IPS-18c (cell line): Measurements from ENCODE around the gene NTNG1.
A peak's percentile ranks its signal among the peaks of the same experiment; 100 is the strongest.
"Not testable (repeated sequence)": the region's sequence is repeated elsewhere in the genome, so short reads cannot be mapped to it uniquely, and the experiment has no call there.

Experiments used
- H3K4me3 ChIP-seq: 2 replicates; pipeline ENCODE4 v1.7.0; 2013; ENCODE audit warnings: low read depth, mild to moderate bottlenecking, low read length, moderate library complexity; ENCODE audit not compliant: insufficient read depth
- H3K9me3 ChIP-seq: one replicate; pipeline ENCODE4 v1.6.1; 2013; ENCODE audit warnings: mild to moderate bottlenecking, low read length, moderate library complexity; ENCODE audit not compliant: control insufficient read depth, insufficient read depth

The NTNG1 gene

GRCh38 chr1:107140703-107141490 is at the start of gene NTNG1:
Gene NTNG1, plus strand, starts transcription at chr1:107141039.
- no peaks in the 10 kb centered on the region for H3K9me3 ChIP-seq
- peak within 1 kb of the TSS; percentile 78 for H3K4me3 ChIP-seq

- no peaks in the 10 kb centered on the region for H3K9me3 ChIP-seq
- no peak overlapping the region for H3K4me3 ChIP-seq
Measured at GRCh38 chr1:107091418-107091817, 49.4 kb upstream of the NTNG1 start.

DNA sequence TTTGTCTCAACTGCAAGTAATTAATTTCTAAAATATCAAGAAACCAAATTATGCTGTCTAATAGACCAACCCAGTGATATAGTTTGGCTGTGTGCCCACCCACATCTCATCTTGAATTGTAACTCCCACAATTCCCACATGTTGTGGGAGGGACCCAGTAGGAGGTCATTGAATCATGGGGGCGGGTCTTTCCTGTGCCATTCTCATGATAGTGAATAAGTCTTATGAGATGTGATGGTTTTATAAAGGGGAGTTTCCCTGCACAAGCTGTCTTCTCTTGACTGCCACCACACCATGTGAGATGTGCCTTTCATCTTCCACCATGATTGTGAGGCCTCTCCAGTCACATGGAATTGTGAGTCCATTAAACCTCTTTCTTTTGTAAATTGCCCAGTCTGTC is 47.4 kb upstream of the NTNG1 start:
- H3K9me3 ChIP-seq, H3K4me3 ChIP-seq: not testable (repeated sequence)

DNA sequence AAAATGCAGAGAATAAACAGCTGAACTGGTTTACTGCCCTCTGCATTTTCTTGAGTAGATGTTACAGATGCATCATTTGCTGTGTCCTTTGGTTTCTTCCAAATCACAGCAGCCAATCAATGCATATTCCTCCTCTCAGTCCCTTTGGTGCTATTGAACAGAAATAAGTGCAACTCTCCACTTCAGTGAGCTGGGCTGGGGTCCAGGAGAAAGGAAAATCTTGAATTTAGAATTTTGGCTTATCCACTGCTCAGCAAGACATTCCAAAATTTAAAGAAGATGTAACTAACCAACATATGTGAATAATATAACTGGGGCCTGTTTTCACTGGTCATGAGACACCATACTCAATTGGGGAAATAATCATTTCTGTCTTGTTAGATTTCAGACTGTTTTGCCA is 45.2 kb upstream of the NTNG1 start:
- Histone ChIP-seq H3K9me3 (no peaks in the 10 kb centered on the region), H3K4me3 (no peak overlapping the region)

- Histone ChIP-seq H3K4me3 (no peak overlapping the region), H3K9me3 (no peaks in the 10 kb centered on the region)
Measured at GRCh38 chr1:107096690-107097089, 44.1 kb upstream of the NTNG1 start.

DNA sequence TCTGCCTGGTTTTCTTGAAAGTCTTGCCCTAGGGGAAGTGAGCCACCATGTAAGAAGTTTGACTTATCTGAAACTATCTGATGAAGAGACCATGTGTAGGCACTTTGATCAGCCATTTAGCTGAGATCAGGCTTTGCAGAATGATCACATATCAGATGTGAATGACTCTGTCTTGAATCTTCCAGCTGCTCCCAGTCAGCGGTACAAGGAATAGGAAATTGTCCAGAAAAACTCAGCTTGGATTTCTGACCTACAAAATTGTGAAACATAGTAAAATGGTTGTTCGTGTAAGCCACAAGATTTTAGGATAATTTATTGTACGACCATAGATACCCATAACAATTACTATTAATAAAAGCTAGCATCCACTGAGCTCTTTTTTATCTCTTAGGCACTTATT is 41.9 kb upstream of the NTNG1 start:
- no peaks in the 10 kb centered on the region for H3K9me3 ChIP-seq
- H3K4me3 ChIP-seq: no peak overlapping the region

- Histone ChIP-seq H3K9me3 (no peaks in the 10 kb centered on the region), H3K4me3 (no peak overlapping the region)
Measured at GRCh38 chr1:107100331-107100984, 40.4 kb upstream of the NTNG1 start.

GRCh38 chr1:107105914-107106313 is 34.9 kb upstream of the NTNG1 start:
- H3K4me3 ChIP-seq: no peak overlapping the region
- no peaks in the 10 kb centered on the region for H3K9me3 ChIP-seq

- Histone ChIP-seq H3K4me3 (no peak overlapping the region), H3K9me3 (no peaks in the 10 kb centered on the region)
Measured at GRCh38 chr1:107110326-107110725, 30.5 kb upstream of the NTNG1 start.

DNA sequence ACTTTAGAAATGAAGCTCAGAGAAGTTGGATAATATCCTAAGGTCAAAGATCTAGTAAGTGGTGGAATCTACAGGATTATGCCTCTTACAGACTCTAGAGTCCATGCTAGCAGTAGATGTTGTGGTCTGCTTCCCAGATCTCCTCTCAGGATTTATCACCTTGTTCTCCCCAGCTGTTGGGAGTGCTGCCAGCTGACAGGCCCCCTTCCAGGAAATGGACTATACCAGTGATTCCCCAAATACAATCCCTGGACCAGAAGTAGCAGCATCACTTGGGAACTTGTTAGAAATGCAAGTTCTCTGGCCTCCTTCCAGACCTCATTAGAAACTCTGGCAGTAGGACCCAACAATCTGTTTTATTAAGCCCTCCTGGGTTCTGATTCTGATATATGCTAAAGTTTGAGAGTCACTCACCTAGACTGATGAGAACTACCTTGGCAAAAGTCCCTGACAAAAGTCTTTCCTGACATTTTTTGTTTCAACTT is 24.5 kb upstream of the NTNG1 start:
- Histone ChIP-seq H3K9me3 (no peaks in the 10 kb centered on the region), H3K4me3 (no peak overlapping the region)

GRCh38 chr1:107122225-107122624 is 18.6 kb upstream of the NTNG1 start:
- no peak overlapping the region for H3K4me3 ChIP-seq

DNA sequence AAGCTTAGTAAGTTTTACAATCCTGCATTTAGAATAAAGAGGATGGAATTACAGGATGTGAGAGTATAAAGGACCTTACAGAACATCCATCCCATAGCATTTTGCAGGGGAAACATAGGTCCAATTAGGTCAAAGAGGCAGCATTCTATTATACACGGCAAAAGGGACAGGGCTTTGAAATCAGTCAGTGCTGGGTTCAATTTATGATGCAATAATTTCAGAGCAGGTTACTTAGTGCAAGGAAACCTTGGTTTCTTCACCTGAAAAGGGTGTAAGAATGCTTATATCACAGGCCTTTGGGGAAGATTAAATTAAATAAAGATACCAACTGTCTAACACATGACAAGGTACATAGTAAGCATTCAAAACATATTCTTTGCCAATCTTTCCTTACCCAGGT is 17.1 kb upstream of the NTNG1 start:
- H3K9me3 ChIP-seq: no peaks in the 10 kb centered on the region
- H3K4me3 ChIP-seq: no peak overlapping the region

More at GRCh38 chr1:107122225-107122624, 18.6 kb upstream of the NTNG1 start:
- no peaks in the 10 kb centered on the region for H3K9me3 ChIP-seq

- H3K9me3 ChIP-seq: no peaks in the 10 kb centered on the region
- no peak overlapping the region for H3K4me3 ChIP-seq
Measured at GRCh38 chr1:107124694-107125093, 16.1 kb upstream of the NTNG1 start.

- Histone ChIP-seq H3K9me3 (no peaks in the 10 kb centered on the region), H3K4me3 (no peak overlapping the region)
Measured at GRCh38 chr1:107132195-107132594, 8.6 kb upstream of the NTNG1 start.

GRCh38 chr1:107132780-107133179 is 8.1 kb upstream of the NTNG1 start:
- Histone ChIP-seq H3K9me3 (no peaks in the 10 kb centered on the region), H3K4me3 (no peak overlapping the region)

DNA sequence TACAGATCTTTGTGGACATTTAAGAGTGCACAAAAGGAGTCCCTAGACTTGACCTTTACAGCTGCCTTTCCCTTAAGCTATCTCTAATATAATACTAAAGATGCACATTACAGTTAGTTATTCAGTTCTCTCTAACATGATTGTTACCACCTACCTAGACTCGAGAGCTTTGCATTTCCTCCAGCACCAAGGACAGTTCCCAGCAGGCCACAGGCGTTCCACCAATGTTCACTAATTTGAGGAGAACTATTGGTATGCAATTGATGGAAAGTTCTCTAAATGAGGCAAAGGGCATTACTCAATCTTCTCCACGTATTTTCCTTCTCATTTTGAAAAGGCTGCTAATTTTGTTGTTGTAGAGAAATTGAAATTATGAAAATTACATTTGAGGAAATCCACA is 5.4 kb upstream of the NTNG1 start:
- H3K9me3 ChIP-seq: no peaks in the 10 kb centered on the region
- no peak overlapping the region for H3K4me3 ChIP-seq

- Histone ChIP-seq H3K4me3 (no peak overlapping the region), H3K9me3 (no peaks in the 10 kb centered on the region)
Measured at GRCh38 chr1:107138166-107138565, 2.7 kb upstream of the NTNG1 start.

GRCh38 chr1:107138767-107139445 is 1.9 kb upstream of the NTNG1 start:
- Histone ChIP-seq H3K9me3 (no peaks in the 10 kb centered on the region), H3K4me3 (peak overlapping the region; percentile 78; the same call in 1 of the 2 replicates)
